H1 (cell line): ENCODE results near the gene MICU2. TPM values are rescaled to one million over a fixed set of nuclear protein-coding genes. Genes with fewer than 3 reads are reported as not detected.

ENCODE experiments used
- CHD2 ChIP-seq: IDR thresholded peaks from 2 replicates; pipeline ENCODE4 v1.6.1; 2012; ENCODE audit warnings: low read length, improper control_type of control experiment
- GTF2F1 ChIP-seq: IDR thresholded peaks from 2 replicates; pipeline ENCODE4 v1.6.1; 2012; ENCODE audit warnings: low read depth, low read length, improper control_type of control experiment, borderline replicate concordance
- POU5F1 ChIP-seq: IDR thresholded peaks from 2 replicates; pipeline ENCODE4 v1.6.1; 2011; ENCODE audit warnings: low read depth, mild to moderate bottlenecking, low read length, moderate library complexity
- polyA plus RNA-seq, 7 experiments: library from polyadenylated mRNA; depleted of rRNA in 3 of 7; stranded (reverse) in 5 of 7; unstranded in 2 of 7; fragments of >200 nt in 5 of 7; fragments of 200-250 nt in 2 of 7; gene quantifications; 1 replicate in 5 of 7; 2 replicates in 1 of 7; 4 replicates in 1 of 7; pipeline versions ENCODE4 v1.2.1 to v1.2.3, GENCODE V29; 2011 to 2013; ENCODE audit warnings: missing spikeins in 2 of 7, mixed read lengths in 2 of 7
- total RNA-seq: library from RNA; stranded (reverse); fragmentation: NEBNext Ultra II Directional; extraction: Animal tissue kit (Norgen Biotek cat#: 25700); gene quantifications from 2 replicates; pipeline ENCODE4 v1.2.1, GENCODE V29; 2021
- TF ChIP-seq, protein P1 (sequence below): IDR thresholded peaks from 2 replicates; pipeline ENCODE4 v1.6.1; 2011; ENCODE audit warnings: low read length, improper control_type of control experiment

The MICU2 gene
- total and polyA plus RNA-seq, 2 of the 8 experiments (the other 6 are each of a cell fraction or from before 2014, with no cell fraction given), result 34.6 to 36.5 TPM

DNA sequence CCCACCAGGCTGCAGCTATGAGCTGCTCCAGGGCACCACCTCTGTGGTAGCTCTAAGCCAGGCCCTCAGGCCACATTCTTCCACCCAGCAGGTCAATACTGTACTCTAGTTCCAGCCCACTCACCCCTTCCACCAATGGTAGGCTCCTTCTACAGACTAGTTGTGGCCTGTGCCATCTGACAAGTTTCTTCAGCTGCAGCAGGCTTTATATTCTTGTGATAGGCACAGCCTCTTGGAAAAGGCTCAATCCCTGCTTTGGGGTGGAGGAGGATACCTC is 8.5 kb downstream of the MICU2 start (continued):
- TF ChIP-seq, protein P1, sequence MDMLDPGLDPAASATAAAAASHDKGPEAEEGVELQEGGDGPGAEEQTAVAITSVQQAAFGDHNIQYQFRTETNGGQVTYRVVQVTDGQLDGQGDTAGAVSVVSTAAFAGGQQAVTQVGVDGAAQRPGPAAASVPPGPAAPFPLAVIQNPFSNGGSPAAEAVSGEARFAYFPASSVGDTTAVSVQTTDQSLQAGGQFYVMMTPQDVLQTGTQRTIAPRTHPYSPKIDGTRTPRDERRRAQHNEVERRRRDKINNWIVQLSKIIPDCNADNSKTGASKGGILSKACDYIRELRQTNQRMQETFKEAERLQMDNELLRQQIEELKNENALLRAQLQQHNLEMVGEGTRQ, result no peak
- TF ChIP-seq GTF2F1, result no peak
- TF ChIP-seq POU5F1, result no peak
- TF ChIP-seq CHD2, result no peak
